B cell (primary cell): ENCODE results near the gene RSU1.

ENCODE experiments used
- CTCF ChIP-seq: fragments of 200-600 bp; IDR thresholded peaks from one replicate; pipeline ENCODE4 v1.8.0; 2022; ENCODE audit warnings: antibody characterized with exemption, mild to moderate bottlenecking
- EZH2 ChIP-seq: IDR thresholded peaks from 2 replicates; pipeline ENCODE4 v1.6.1; 2012; ENCODE audit warnings: borderline replicate concordance, low read depth, mild to moderate bottlenecking, moderate library complexity, low read length; ENCODE audit not compliant: insufficient read depth, poor library complexity, severe bottlenecking

GRCh38 chr10:16819026-16819425, 1.8 kb upstream of the RSU1 start:
- TF ChIP-seq CTCF (no peak), EZH2 (no peak)
